Stimulated activated naive CD8-positive, alpha-beta T cell treated with anti-CD3 and anti-CD28 coated beads, Interleukin-15, Interleukin-2, amounts not matched to agents 100 ng/mL and 50 ng/mL, for 24 hours (primary cell): ENCODE data around the gene PTPN20.
"Not testable (repeated sequence)": the region's sequence is repeated elsewhere in the genome, so short reads cannot be mapped to it uniquely, and the experiment has no call there.

ENCODE experiments used
- H3K27ac Mint-ChIP-seq: one replicate; pipeline ENCODE4 v1.8.0; 2021; ENCODE audit warnings: mild to moderate bottlenecking, mixed read lengths
- H3K27me3 Mint-ChIP-seq: one replicate; pipeline ENCODE4 v1.8.0; 2021; ENCODE audit warnings: mixed read lengths
- H3K36me3 Mint-ChIP-seq: one replicate; pipeline ENCODE4 v1.8.0; 2021; ENCODE audit warnings: low read depth, mixed read lengths
- H3K4me1 Mint-ChIP-seq: one replicate; pipeline ENCODE4 v1.8.0; 2021; ENCODE audit warnings: low read depth, mixed read lengths
- H3K4me3 Mint-ChIP-seq: one replicate; pipeline ENCODE4 v1.8.0; 2021; ENCODE audit warnings: mild to moderate bottlenecking, mixed read lengths
- H3K9me3 Mint-ChIP-seq: one replicate; pipeline ENCODE4 v1.8.0; 2021; ENCODE audit warnings: mixed read lengths

Gene PTPN20

GRCh38 chr10:46911144-46911876 lies at the start of gene PTPN20:
Gene PTPN20 (plus strand): TSS chr10:46911428. CDS start chr10:46932500, 21,072 bp downstream.
- not testable (repeated sequence) for H3K36me3 Mint-ChIP-seq, H3K27ac Mint-ChIP-seq, H3K4me3 Mint-ChIP-seq, H3K9me3 Mint-ChIP-seq, H3K27me3 Mint-ChIP-seq, H3K4me1 Mint-ChIP-seq

DNA sequence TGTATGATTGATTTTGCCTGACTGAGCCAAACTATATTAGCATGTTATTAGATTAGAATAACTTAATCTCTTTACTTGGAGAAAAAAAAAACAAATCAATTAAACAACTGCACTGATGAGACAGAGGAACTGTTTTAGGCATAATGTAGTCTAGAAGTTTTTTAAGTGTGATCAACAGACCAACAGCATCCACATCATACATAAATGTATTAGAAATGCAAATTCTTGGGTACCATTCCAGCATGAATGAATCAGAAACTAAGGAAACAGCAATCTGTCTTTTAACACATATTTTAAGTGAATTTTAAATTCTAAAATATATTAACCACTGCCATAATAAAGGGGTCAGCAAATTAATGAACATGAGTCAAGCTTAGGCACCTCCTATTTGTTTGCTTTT lies 41.5 kb upstream of the PTPN20 start:
- not testable (repeated sequence) for H3K27ac Mint-ChIP-seq, H3K27me3 Mint-ChIP-seq, H3K36me3 Mint-ChIP-seq, H3K9me3 Mint-ChIP-seq, H3K4me1 Mint-ChIP-seq, H3K4me3 Mint-ChIP-seq

DNA sequence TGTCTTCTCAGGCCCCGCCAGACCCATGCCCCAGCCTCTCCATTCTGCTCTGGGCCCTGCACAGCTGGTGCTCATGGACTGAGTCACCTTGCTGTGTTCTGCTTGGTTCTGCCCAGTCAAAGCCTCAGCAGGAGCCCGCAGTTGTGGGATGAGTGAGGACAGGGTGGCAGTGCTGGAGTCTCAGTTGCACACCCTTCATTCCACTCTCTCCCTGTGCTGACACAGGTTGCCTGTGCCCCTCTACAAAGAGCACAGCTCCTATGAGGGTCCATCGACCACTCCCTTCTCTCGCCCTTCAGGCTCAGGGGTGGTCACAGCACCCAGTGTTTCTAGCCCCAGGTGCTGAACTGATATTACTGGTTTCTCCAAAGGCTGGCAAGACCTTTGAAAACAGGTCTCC lies 39.6 kb upstream of the PTPN20 start:
- H3K27me3 Mint-ChIP-seq, H3K4me1 Mint-ChIP-seq, H3K9me3 Mint-ChIP-seq, H3K4me3 Mint-ChIP-seq, H3K36me3 Mint-ChIP-seq, H3K27ac Mint-ChIP-seq: not testable (repeated sequence)

DNA sequence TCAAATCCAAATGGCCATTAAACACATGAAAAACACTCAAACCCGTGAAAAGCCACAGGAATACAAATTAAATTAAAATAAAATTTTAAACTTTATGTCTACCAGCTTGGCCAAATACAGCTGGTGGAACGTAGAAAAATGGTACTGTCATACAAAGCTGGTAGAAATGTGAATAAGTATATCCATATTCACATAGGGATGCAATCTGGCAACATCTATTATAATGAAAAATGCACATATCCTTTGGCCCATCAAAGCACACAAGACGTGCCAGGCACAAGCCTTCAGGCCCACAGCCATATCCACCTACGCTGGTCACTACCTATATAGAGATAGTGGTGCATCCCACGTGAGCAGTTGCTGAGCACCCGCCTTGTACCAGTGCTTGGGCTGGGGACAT lies 35.9 kb upstream of the PTPN20 start:
- H3K9me3 Mint-ChIP-seq, H3K27me3 Mint-ChIP-seq, H3K4me3 Mint-ChIP-seq, H3K4me1 Mint-ChIP-seq, H3K27ac Mint-ChIP-seq, H3K36me3 Mint-ChIP-seq: not testable (repeated sequence)

- H3K4me3 Mint-ChIP-seq, H3K27me3 Mint-ChIP-seq, H3K27ac Mint-ChIP-seq, H3K9me3 Mint-ChIP-seq, H3K36me3 Mint-ChIP-seq, H3K4me1 Mint-ChIP-seq: not testable (repeated sequence)
These were observed 34.5 kb upstream of the PTPN20 start for GRCh38 chr10:46876773-46877172.

- H3K4me1 Mint-ChIP-seq, H3K9me3 Mint-ChIP-seq, H3K4me3 Mint-ChIP-seq, H3K36me3 Mint-ChIP-seq, H3K27me3 Mint-ChIP-seq, H3K27ac Mint-ChIP-seq: not testable (repeated sequence)
These were observed 32.5 kb upstream of the PTPN20 start for GRCh38 chr10:46878761-46879160.

DNA sequence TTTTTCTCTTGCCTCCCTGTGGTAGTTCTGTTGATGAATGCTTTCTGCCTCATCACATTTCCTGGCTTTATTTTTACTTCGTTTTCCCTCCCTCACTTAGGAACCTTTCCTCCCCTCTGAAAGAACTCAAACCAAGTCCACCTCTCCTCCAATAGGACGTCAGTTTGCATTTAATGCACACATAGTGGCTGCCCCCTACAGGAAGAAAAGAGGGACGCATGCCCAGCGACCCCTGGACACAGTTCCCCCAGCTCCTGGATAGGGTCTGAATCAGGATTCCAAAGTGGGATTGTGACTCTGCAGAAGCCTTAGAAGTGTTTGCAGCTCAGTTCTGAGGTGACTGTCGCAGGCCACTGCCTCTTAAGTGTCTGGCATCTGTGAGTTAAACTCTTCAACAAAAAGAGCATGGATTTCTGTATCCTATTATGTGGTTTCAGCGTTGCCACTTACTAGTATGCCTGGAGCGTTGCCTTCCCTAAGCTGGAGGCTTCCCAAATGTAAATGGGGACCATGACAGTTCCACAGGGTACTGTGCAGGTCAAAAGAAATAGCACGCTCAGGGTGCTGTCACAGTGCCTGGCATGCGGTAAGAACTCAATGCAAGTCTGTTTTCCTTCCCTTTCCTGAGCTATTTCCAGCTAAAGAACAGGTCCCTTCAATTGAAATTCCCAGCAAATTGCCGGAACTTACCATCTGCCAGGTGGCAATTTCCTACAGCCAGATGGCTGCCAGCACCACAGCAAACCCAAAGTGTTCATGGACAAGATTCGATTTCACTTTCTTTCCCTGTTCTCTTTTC lies 20.2 kb upstream of the PTPN20 start:
- H3K36me3 Mint-ChIP-seq, H3K27me3 Mint-ChIP-seq, H3K9me3 Mint-ChIP-seq, H3K27ac Mint-ChIP-seq, H3K4me3 Mint-ChIP-seq, H3K4me1 Mint-ChIP-seq: not testable (repeated sequence)

- H3K4me3 Mint-ChIP-seq, H3K36me3 Mint-ChIP-seq, H3K4me1 Mint-ChIP-seq, H3K9me3 Mint-ChIP-seq, H3K27me3 Mint-ChIP-seq, H3K27ac Mint-ChIP-seq: not testable (repeated sequence)
These were observed 14.2 kb upstream of the PTPN20 start for GRCh38 chr10:46896762-46897692.

- not testable (repeated sequence) for H3K9me3 Mint-ChIP-seq, H3K36me3 Mint-ChIP-seq, H3K4me3 Mint-ChIP-seq, H3K4me1 Mint-ChIP-seq, H3K27me3 Mint-ChIP-seq, H3K27ac Mint-ChIP-seq
These were observed 10.0 kb upstream of the PTPN20 start for GRCh38 chr10:46901247-46901646.

- H3K27me3 Mint-ChIP-seq, H3K4me1 Mint-ChIP-seq, H3K4me3 Mint-ChIP-seq, H3K27ac Mint-ChIP-seq, H3K9me3 Mint-ChIP-seq, H3K36me3 Mint-ChIP-seq: not testable (repeated sequence)
These were observed 7.4 kb upstream of the PTPN20 start for GRCh38 chr10:46903874-46904273.

DNA sequence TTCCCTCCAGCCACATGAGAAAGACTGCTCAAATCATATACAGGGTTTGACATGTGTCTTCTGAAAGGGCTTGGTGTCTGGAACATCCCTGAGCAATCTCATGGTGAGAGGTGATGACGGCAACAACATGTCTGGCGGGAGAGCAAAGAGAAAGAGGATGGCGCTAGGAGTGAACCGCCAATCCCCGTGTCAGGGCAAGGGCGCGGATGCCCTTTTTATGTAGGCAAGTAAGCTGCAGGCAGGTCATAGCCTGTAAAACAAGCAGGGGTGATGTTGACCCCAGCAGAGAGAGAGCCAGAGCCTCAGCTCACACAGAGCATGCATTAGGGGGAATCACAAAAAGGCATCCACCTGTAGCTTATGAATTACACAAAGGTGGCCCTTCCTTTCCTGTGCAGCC lies 4.9 kb upstream of the PTPN20 start:
- not testable (repeated sequence) for H3K36me3 Mint-ChIP-seq, H3K4me1 Mint-ChIP-seq, H3K9me3 Mint-ChIP-seq, H3K27me3 Mint-ChIP-seq, H3K4me3 Mint-ChIP-seq, H3K27ac Mint-ChIP-seq

- not testable (repeated sequence) for H3K4me1 Mint-ChIP-seq, H3K27ac Mint-ChIP-seq, H3K4me3 Mint-ChIP-seq, H3K36me3 Mint-ChIP-seq, H3K27me3 Mint-ChIP-seq, H3K9me3 Mint-ChIP-seq
These were observed 3.8 kb upstream of the PTPN20 start for GRCh38 chr10:46907185-46908117.

- H3K4me1 Mint-ChIP-seq, H3K27ac Mint-ChIP-seq, H3K36me3 Mint-ChIP-seq, H3K27me3 Mint-ChIP-seq, H3K4me3 Mint-ChIP-seq, H3K9me3 Mint-ChIP-seq: not testable (repeated sequence)
These were observed 11.3 kb downstream of the PTPN20 start for GRCh38 chr10:46922498-46922897.

DNA sequence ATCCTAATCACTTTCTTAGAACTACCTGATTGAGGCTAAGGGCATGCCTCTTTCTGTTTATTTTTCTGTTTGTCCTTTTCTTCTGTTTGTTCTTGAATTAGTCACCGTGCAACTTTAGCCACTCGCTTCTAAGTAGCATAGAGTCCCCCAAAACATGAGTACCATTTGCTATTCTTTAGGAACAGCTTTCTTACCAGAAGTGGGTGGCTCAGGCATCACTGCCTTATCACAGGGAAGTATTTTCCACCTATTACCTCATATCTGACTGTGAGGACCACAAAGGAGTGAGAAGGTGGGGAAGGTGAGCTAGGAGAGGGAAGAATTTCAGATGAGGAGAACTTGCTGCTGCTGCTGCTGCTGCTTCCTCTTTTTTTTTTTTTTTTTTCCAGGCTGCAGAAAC lies 13.9 kb downstream of the PTPN20 start:
- not testable (repeated sequence) for H3K9me3 Mint-ChIP-seq, H3K27me3 Mint-ChIP-seq, H3K36me3 Mint-ChIP-seq, H3K4me3 Mint-ChIP-seq, H3K4me1 Mint-ChIP-seq, H3K27ac Mint-ChIP-seq
